Measurements from ENCODE around the gene METTL25. TPM values are rescaled to one million over a fixed set of nuclear protein-coding genes. Genes with fewer than 3 reads are reported as not detected.

METTL25 gene
- total and polyA plus RNA-seq, 2 experiments from 2014 or later = 7.6 to 14.3 TPM

GRCh38 chr12:82425241-82425640 lies 66.9 kb downstream of the METTL25 start:
- Histone ChIP-seq H2AFZ (no peak overlapping the region), H3K27ac (ENCODE audit: low read depth) (no peak overlapping the region), H3K27me3 (ENCODE audit: insufficient read depth) (no peaks in the 10 kb centered on the region), H3K36me3 (ENCODE audit: insufficient read depth) (no peaks in the 10 kb centered on the region), H3F3A (replicated peaks; ENCODE audit: low read depth) (no peaks in the 10 kb centered on the region), H3K4me1 (ENCODE audit: insufficient read depth) (no peaks in the 10 kb centered on the region), H3K9me2 (ENCODE audit: insufficient read depth) (0 out of 2 replicates have a peak, but pooled peaks cover 6% of the 10 kb centered on the region), H3K79me2 (replicated peaks; ENCODE audit: insufficient read depth) (no peaks in the 10 kb centered on the region), H3K4me2 (no peak overlapping the region), H3K4me3 (no peak overlapping the region), H4K20me1 (replicated peaks; ENCODE audit: insufficient read depth) (no peaks in the 10 kb centered on the region)
- Mint-ChIP-seq H3K36me3 (ENCODE audit: low read depth) (peaks cover 8% of the 10 kb centered on the region; the same call in 2 of the 3 replicates), H3K4me3 (no peak overlapping the region), H3K27me3 (ENCODE audit: insufficient read depth, low read depth, poor library complexity) (no peaks in the 10 kb centered on the region), H3K27ac (peak overlapping the region; percentile 1), H3K4me1 (no peaks in the 10 kb centered on the region), H3K9me3 (peaks cover 24% of the 10 kb centered on the region; the same call in 2 of the 3 replicates)
- ATAC-seq (no peak), DNase-seq (ENCODE audit: low spot score) (no peak)
- TF ChIP-seq JUNB (IDR thresholded peaks at IDR 0.05; ENCODE audit: unreplicated experiment) = no peak
- TF ChIP-seq ZNF114 (CRISPR knock-in tag; IDR thresholded peaks at IDR 0.05) = no peak
- TF ChIP-seq STAT1 (IDR thresholded peaks at IDR 0.05; ENCODE audit: unreplicated experiment) = no peak
- TF ChIP-seq CREB1 (CRISPR knock-in tag; IDR thresholded peaks at IDR 0.05; ENCODE audit: low read depth) = no peak
- no peak for TF ChIP-seq POLR2AphosphoS5 (IDR thresholded peaks at IDR 0.05; ENCODE audit: low read depth)
- no peak for TF ChIP-seq ZNF462 (CRISPR knock-in tag; IDR thresholded peaks at IDR 0.05)
- TF ChIP-seq EZH2 (IDR thresholded peaks at IDR 0.05; ENCODE audit: low read depth, unreplicated experiment) = no peak
- no peak for TF ChIP-seq ETS1 (IDR thresholded peaks at IDR 0.05)
- no peak for TF ChIP-seq REST (IDR thresholded peaks at IDR 0.05; ENCODE audit: unreplicated experiment)
- no peak for TF ChIP-seq EZH2phosphoT487 (IDR thresholded peaks at IDR 0.05; ENCODE audit: unreplicated experiment)
- no peak for TF ChIP-seq ZNF331 (CRISPR knock-in tag; IDR thresholded peaks at IDR 0.05; ENCODE audit: low read depth)
- no peak for TF ChIP-seq NANOG (IDR thresholded peaks at IDR 0.05; ENCODE audit: borderline replicate concordance)
- TF ChIP-seq CTCF (conservative IDR thresholded peaks at IDR 0.05; ENCODE audit: low read depth in 2 of 2) = no peak
